ENCODE data around the gene ZNF521. TPM values are rescaled to one million over a fixed set of nuclear protein-coding genes. Genes with fewer than 3 reads are reported as not detected.

ZNF521 gene
- polyA plus RNA-seq, 1 donor: 9.3 TPM

DNA sequence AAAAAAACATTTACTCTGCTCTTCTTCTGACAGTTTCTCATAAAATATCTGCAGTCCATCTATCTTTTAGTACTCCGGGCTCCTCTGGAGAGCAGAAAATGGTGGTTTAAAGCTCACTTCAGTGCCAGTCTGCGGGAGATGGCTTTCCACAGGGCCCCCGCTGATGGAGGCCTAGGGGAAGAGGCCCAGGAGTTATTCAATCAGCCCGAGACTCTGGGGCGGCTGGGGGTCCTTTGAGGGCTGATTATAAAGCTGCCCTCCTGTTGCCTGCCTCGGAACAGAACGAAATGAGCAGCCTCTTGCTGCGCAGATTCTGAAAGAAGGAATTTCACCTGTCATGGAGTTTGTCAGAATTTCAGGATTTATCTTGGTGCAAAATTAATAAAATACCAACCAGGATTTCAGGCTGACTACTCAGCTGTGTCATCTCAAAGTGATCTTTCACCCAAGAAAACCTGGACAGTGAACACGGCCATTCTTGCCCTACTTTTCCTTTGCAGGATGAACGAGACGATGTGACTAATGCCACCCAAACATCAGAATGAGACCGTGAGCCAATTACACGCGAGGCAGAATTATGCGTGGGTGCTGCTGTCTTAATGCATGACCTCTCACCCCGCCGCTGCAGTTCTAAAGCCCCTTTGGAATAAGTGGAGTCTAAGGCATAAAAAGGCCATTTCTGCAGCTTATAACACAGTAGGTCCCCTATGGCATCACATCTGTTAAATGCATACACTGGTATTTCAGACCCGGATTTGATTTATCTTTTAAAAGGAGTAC is 273.8 kb downstream of the ZNF521 start:
- no peaks in the 10 kb centered on the region for H3K27me3 ChIP-seq (ENCODE audit: control insufficient read depth, insufficient read depth, low read length)
- no peak for DNase-seq
- H3K4me1 ChIP-seq (ENCODE audit: control insufficient read depth, insufficient read depth, low read length): peaks cover 15% of the 10 kb centered on the region
- 100% methylated on average over 3 of the region's 18 CpGs for WGBS (ENCODE audit: insufficient coverage, low lambda C conversion rate)
- H3K4me3 ChIP-seq (ENCODE audit: low read length): no peak overlapping the region
- H3K9me3 ChIP-seq (ENCODE audit: control insufficient read depth, low read depth, low read length): no peaks in the 10 kb centered on the region
- no peaks in the 10 kb centered on the region for H3K36me3 ChIP-seq (ENCODE audit: control insufficient read depth, insufficient read depth, low read length)
- H3K27ac ChIP-seq (ENCODE audit: low read length): no peak overlapping the region

GRCh38 chr18:25077038-25077943 is 274.7 kb downstream of the ZNF521 start:
- DNase-seq: peak; percentile 84 to 91
- H3K27me3 ChIP-seq (ENCODE audit: control insufficient read depth, insufficient read depth, low read length): no peaks in the 10 kb centered on the region
- no peaks in the 10 kb centered on the region for H3K36me3 ChIP-seq (ENCODE audit: control insufficient read depth, insufficient read depth, low read length)
- peaks cover 15% of the 10 kb centered on the region for H3K4me1 ChIP-seq (ENCODE audit: control insufficient read depth, insufficient read depth, low read length)
- 44% methylated on average over 4 of the region's 19 CpGs for WGBS (ENCODE audit: insufficient coverage, low lambda C conversion rate)
- peak overlapping the region; percentile 73 for H3K27ac ChIP-seq (ENCODE audit: low read length)
- H3K9me3 ChIP-seq (ENCODE audit: control insufficient read depth, low read depth, low read length): no peaks in the 10 kb centered on the region
- H3K4me3 ChIP-seq (ENCODE audit: low read length): no peak overlapping the region

GRCh38 chr18:25075783-25076182 is 276.2 kb downstream of the ZNF521 start:
- DNase-seq: no peak
- Histone ChIP-seq H3K9me3 (ENCODE audit: control insufficient read depth, low read depth, low read length) (no peaks in the 10 kb centered on the region), H3K27me3 (ENCODE audit: control insufficient read depth, insufficient read depth, low read length) (no peaks in the 10 kb centered on the region), H3K27ac (ENCODE audit: low read length) (no peak overlapping the region), H3K4me3 (ENCODE audit: low read length) (no peak overlapping the region), H3K4me1 (ENCODE audit: control insufficient read depth, insufficient read depth, low read length) (peaks cover 15% of the 10 kb centered on the region), H3K36me3 (ENCODE audit: control insufficient read depth, insufficient read depth, low read length) (no peaks in the 10 kb centered on the region)
- WGBS (ENCODE audit: insufficient coverage, low lambda C conversion rate): 100% methylated on average over 1 of the region's 3 CpGs

DNA sequence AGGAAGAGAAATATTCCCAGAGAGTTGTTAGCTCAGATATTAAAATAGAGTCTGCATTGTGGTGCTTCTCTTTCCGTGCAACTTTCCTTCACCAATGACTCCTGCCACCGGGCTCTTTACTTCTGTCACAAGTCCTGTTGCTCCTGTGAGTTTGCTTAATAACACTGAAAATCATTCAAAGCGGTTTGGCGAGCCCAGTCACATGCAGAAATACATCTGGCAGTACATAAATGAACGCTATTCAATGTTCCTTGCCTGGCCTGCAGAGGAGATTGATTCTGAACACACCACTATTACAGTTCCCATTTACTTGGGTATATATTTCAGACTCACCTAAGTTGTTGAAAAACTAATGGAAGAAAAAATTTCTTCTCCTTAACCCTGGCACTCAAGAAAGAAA is 276.6 kb downstream of the ZNF521 start:
- 60% methylated on average over 1 of the region's 5 CpGs for WGBS (ENCODE audit: insufficient coverage, low lambda C conversion rate)
- peaks cover 15% of the 10 kb centered on the region for H3K4me1 ChIP-seq (ENCODE audit: control insufficient read depth, insufficient read depth, low read length)
- H3K27ac ChIP-seq (ENCODE audit: low read length): no peak overlapping the region
- H3K4me3 ChIP-seq (ENCODE audit: low read length): no peak overlapping the region
- H3K27me3 ChIP-seq (ENCODE audit: control insufficient read depth, insufficient read depth, low read length): no peaks in the 10 kb centered on the region
- no peaks in the 10 kb centered on the region for H3K9me3 ChIP-seq (ENCODE audit: control insufficient read depth, low read depth, low read length)
- DNase-seq: no peak
- no peaks in the 10 kb centered on the region for H3K36me3 ChIP-seq (ENCODE audit: control insufficient read depth, insufficient read depth, low read length)

- peaks cover 15% of the 10 kb centered on the region for H3K4me1 ChIP-seq (ENCODE audit: control insufficient read depth, insufficient read depth, low read length)
- H3K27me3 ChIP-seq (ENCODE audit: control insufficient read depth, insufficient read depth, low read length): no peaks in the 10 kb centered on the region
- no peak overlapping the region for H3K27ac ChIP-seq (ENCODE audit: low read length)
- H3K9me3 ChIP-seq (ENCODE audit: control insufficient read depth, low read depth, low read length): no peaks in the 10 kb centered on the region
- no peak for DNase-seq
- no CpG with 5 or more reads among the region's 4 CpGs for WGBS (ENCODE audit: insufficient coverage, low lambda C conversion rate)
- H3K4me3 ChIP-seq (ENCODE audit: low read length): no peak overlapping the region
- no peaks in the 10 kb centered on the region for H3K36me3 ChIP-seq (ENCODE audit: control insufficient read depth, insufficient read depth, low read length)
Observed at GRCh38 chr18:25074925-25075324, 277.0 kb downstream of the ZNF521 start.

GRCh38 chr18:25072205-25072604 is 279.8 kb downstream of the ZNF521 start:
- no peak overlapping the region for H3K27ac ChIP-seq (ENCODE audit: low read length)
- peaks cover 6% of the 10 kb centered on the region for H3K4me1 ChIP-seq (ENCODE audit: control insufficient read depth, insufficient read depth, low read length)
- H3K4me3 ChIP-seq (ENCODE audit: low read length): no peak overlapping the region
- no peaks in the 10 kb centered on the region for H3K9me3 ChIP-seq (ENCODE audit: control insufficient read depth, low read depth, low read length)
- H3K36me3 ChIP-seq (ENCODE audit: control insufficient read depth, insufficient read depth, low read length): no peaks in the 10 kb centered on the region
- no peak for DNase-seq
- 77% methylated on average over 4 of the region's 6 CpGs for WGBS (ENCODE audit: insufficient coverage, low lambda C conversion rate)
- no peaks in the 10 kb centered on the region for H3K27me3 ChIP-seq (ENCODE audit: control insufficient read depth, insufficient read depth, low read length)

- Histone ChIP-seq H3K4me1 (ENCODE audit: control insufficient read depth, insufficient read depth, low read length) (no peaks in the 10 kb centered on the region), H3K36me3 (ENCODE audit: control insufficient read depth, insufficient read depth, low read length) (no peaks in the 10 kb centered on the region), H3K4me3 (ENCODE audit: low read length) (no peak overlapping the region), H3K27ac (ENCODE audit: low read length) (no peak overlapping the region), H3K9me3 (ENCODE audit: control insufficient read depth, low read depth, low read length) (no peaks in the 10 kb centered on the region), H3K27me3 (ENCODE audit: control insufficient read depth, insufficient read depth, low read length) (no peaks in the 10 kb centered on the region)
- WGBS (ENCODE audit: insufficient coverage, low lambda C conversion rate): 85% methylated on average over 3 of the region's 5 CpGs
- no peak for DNase-seq
Observed at GRCh38 chr18:25067275-25068025, 284.5 kb downstream of the ZNF521 start.

DNA sequence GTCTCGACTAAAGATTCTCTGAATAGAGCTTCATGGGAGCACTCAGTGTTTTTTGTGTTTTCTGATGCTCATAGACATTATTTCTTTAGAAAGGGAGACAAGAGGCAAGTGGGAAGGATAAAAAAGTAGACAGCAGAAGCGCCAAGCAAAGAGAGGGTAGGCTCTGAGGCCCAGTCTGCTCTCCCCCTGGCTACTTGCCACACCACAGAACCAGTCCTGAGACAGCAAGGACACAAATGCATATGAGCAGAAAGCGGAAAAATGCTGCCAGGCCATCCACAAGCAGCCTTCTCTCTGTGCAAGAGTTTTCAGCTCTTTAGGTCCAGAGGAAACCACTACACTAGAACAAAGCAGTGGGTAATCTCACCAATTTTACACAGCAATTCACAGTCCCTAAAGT is 285.4 kb downstream of the ZNF521 start:
- DNase-seq: no peak
- H3K27ac ChIP-seq (ENCODE audit: low read length): no peak overlapping the region

DNA sequence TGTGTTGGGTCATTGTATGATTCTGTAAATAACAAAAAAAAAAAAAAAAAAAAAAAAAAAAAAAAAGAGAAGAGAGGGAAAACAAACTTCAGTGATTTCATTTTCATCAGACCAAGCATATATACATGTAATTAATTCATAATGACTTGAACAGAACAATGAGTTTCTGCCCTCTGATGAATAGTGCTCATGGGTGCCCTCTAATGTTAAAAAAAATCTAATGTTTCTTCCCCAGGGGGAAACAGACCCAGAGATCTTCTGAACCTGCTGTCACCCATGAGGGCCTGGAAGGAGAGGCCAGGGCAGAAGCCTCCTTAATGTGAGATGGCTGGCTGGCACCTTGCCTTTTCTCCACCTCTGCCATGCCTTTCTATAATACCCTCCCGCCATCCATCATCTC is 289.2 kb downstream of the ZNF521 start:
- WGBS (ENCODE audit: insufficient coverage, low lambda C conversion rate): 100% methylated on average over 1 of the region's 1 CpG
- H3K36me3 ChIP-seq (ENCODE audit: control insufficient read depth, insufficient read depth, low read length): no peaks in the 10 kb centered on the region
- H3K4me1 ChIP-seq (ENCODE audit: control insufficient read depth, insufficient read depth, low read length): no peaks in the 10 kb centered on the region
- DNase-seq: no peak
- no peak overlapping the region for H3K4me3 ChIP-seq (ENCODE audit: low read length)
- no peaks in the 10 kb centered on the region for H3K27me3 ChIP-seq (ENCODE audit: control insufficient read depth, insufficient read depth, low read length)
- H3K9me3 ChIP-seq (ENCODE audit: control insufficient read depth, low read depth, low read length): no peaks in the 10 kb centered on the region
- no peak overlapping the region for H3K27ac ChIP-seq (ENCODE audit: low read length)

More for the DNA sequence above, 285.4 kb downstream of the ZNF521 start:
- 100% methylated on average over 1 of the region's 3 CpGs for WGBS (ENCODE audit: insufficient coverage, low lambda C conversion rate)
- H3K9me3 ChIP-seq (ENCODE audit: control insufficient read depth, low read depth, low read length): no peaks in the 10 kb centered on the region
- no peaks in the 10 kb centered on the region for H3K4me1 ChIP-seq (ENCODE audit: control insufficient read depth, insufficient read depth, low read length)
- no peaks in the 10 kb centered on the region for H3K36me3 ChIP-seq (ENCODE audit: control insufficient read depth, insufficient read depth, low read length)
- no peaks in the 10 kb centered on the region for H3K27me3 ChIP-seq (ENCODE audit: control insufficient read depth, insufficient read depth, low read length)
- H3K4me3 ChIP-seq (ENCODE audit: low read length): no peak overlapping the region

GRCh38 chr18:25061395-25061794 is 290.6 kb downstream of the ZNF521 start:
- Histone ChIP-seq H3K27me3 (ENCODE audit: control insufficient read depth, insufficient read depth, low read length) (no peaks in the 10 kb centered on the region), H3K4me3 (ENCODE audit: low read length) (no peak overlapping the region), H3K9me3 (ENCODE audit: control insufficient read depth, low read depth, low read length) (no peaks in the 10 kb centered on the region), H3K36me3 (ENCODE audit: control insufficient read depth, insufficient read depth, low read length) (no peaks in the 10 kb centered on the region), H3K27ac (ENCODE audit: low read length) (no peak overlapping the region), H3K4me1 (ENCODE audit: control insufficient read depth, insufficient read depth, low read length) (no peaks in the 10 kb centered on the region)
- no peak for DNase-seq
- no CpG with 5 or more reads among the region's 2 CpGs for WGBS (ENCODE audit: insufficient coverage, low lambda C conversion rate)
